Karpas-422 (cell line): ENCODE measurements around the gene DNAJB12. TPM values are rescaled to one million over a fixed set of nuclear protein-coding genes. Genes with fewer than 3 reads are reported as not detected.
"Not testable (repeated sequence)": the region's sequence is repeated elsewhere in the genome, so short reads cannot be mapped to it uniquely, and the experiment has no call there.

ENCODE experiments used
- DNase-seq: peaks from one replicate; pipeline ENCODE4 v3.0.0-alpha.2; 2015
- H2AFZ ChIP-seq: fragments of 200-600 bp; sonication (generic); 2 replicates; pipeline ENCODE4 v1.6.1; 2014; ENCODE audit warnings: antibody characterized with exemption, low read length, mixed read lengths
- H3K27ac ChIP-seq: fragments of 200-600 bp; sonication (generic); 2 replicates; pipeline ENCODE4 v1.5.1; 2014; ENCODE audit warnings: mild to moderate bottlenecking, low read length, moderate library complexity
- H3K27me3 ChIP-seq: fragments of 200-600 bp; sonication (generic); 2 replicates; pipeline ENCODE4 v1.6.1; 2014; ENCODE audit warnings: low read length, mixed read lengths
- H3K36me3 ChIP-seq: fragments of 200-600 bp; sonication (generic); 2 replicates; pipeline ENCODE4 v1.6.1; 2014; ENCODE audit warnings: low read length, mixed read lengths; ENCODE audit not compliant: insufficient read depth
- H3K4me1 ChIP-seq: fragments of 200-600 bp; sonication (generic); 2 replicates; pipeline ENCODE4 v1.6.1; 2014; ENCODE audit warnings: mild to moderate bottlenecking, low read length, mixed read lengths
- H3K4me2 ChIP-seq: fragments of 200-600 bp; sonication (generic); 2 replicates; pipeline ENCODE4 v1.6.1; 2014; ENCODE audit warnings: low read length, low read depth, mild to moderate bottlenecking; ENCODE audit not compliant: poor library complexity, severe bottlenecking
- H3K4me3 ChIP-seq: fragments of 200-600 bp; sonication (generic); 2 replicates; pipeline ENCODE4 v1.5.1; 2014; ENCODE audit warnings: mild to moderate bottlenecking, antibody characterized with exemption, low read length, mixed read lengths
- H3K79me2 ChIP-seq: fragments of 200-600 bp; sonication (generic); 2 replicates; pipeline ENCODE4 v1.6.1; 2014; ENCODE audit warnings: mild to moderate bottlenecking, low read length, mixed read lengths
- H3K9ac ChIP-seq: fragments of 200-600 bp; sonication (generic); 2 replicates; pipeline ENCODE4 v1.6.0; 2014; ENCODE audit warnings: low read length
- H3K9me2 ChIP-seq: fragments of 200-600 bp; sonication (generic), shearing (Covaris generic); replicated peaks from 2 replicates; pipeline ENCODE4 v1.6.0; 2014; ENCODE audit warnings: mild to moderate bottlenecking, low read length, moderate library complexity; ENCODE audit not compliant: insufficient read depth
- H3K9me3 ChIP-seq: fragments of 300-700, 200-600 bp; sonication (generic); 2 replicates; pipeline ENCODE4 v1.6.1; 2014; ENCODE audit warnings: low read length, mixed read lengths
- H4K20me1 ChIP-seq: fragments of 200-600 bp; sonication (generic); 2 replicates; pipeline ENCODE4 v1.6.1; 2014; ENCODE audit warnings: mild to moderate bottlenecking, antibody characterized with exemption, low read length, low read depth; ENCODE audit not compliant: insufficient read depth
- total RNA-seq: library from RNA; depleted of rRNA; stranded (reverse); fragments of >200 nt; shearing (Covaris generic); gene quantifications from 2 replicates; pipeline ENCODE4 v1.2.3, GENCODE V29; 2014; ENCODE audit warnings: low replicate concordance

Gene DNAJB12
- total RNA-seq, 1 experiment from 2014 or later, result 36.1 TPM

GRCh38 chr10:72332423-72333111 is 22.2 kb downstream of the DNAJB12 start:
- H3K27ac ChIP-seq, result peak overlapping the region; percentile 97
- H4K20me1 ChIP-seq, result no peaks in the 10 kb centered on the region
- H3K9ac ChIP-seq, result peak overlapping the region; percentile 95

DNA sequence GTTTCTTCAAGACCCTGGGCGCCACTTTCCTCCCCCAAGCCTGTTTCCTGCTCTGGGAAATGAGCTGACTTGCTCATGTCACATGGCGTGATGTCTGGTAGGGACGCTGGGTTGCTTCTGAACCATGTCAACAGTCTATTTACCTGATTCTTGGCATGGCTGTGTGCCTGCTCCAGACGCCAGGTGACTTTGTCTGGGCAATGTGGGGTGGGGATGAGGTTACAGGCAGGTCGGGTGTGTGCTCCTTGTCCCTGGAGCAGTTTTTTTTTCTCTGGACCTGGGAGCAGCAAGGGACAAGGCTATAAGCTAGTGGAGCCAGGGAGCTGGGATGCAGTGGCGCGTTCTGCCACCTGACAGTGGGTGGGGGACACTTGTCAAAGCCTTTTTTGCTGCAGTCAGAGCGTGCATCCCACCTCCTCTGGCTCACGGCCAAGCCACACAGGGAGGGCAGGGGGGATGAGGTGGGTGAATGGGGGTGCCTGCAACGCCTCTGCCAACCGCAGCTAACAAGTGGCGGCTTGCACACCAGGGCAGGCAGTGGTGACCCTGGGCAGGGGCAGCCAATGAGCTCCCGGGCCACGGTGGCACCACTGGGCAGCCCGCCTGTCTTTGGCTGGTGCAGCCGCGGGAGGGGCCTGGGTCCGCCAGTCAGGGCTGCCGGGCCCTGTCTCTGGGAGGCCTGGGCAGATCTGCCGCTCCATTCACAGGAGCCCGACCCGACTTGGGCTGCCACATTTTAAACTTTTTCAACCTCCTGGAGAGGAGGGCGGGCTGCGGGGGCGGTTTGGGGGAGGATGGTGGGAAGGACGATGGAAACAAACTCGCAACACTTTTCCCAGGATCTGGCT is 22.9 kb downstream of the DNAJB12 start:
- peak; percentile 99 for DNase-seq
- Histone ChIP-seq H3K4me2 (peak overlapping the region; percentile 71), H3K4me3 (peak overlapping the region; percentile 60; the same call in 1 of the 2 replicates), H3K9me2 (no peaks in the 10 kb centered on the region), H3K36me3 (peaks cover 6% of the 10 kb centered on the region; the same call in 1 of the 2 replicates), H3K4me1 (peaks cover 90% of the 10 kb centered on the region), H3K9ac (peak overlapping the region; percentile 95), H3K27me3 (no peaks in the 10 kb centered on the region), H3K27ac (peak overlapping the region; percentile 98), H3K9me3 (no peaks in the 10 kb centered on the region), H2AFZ (no peak overlapping the region), H3K79me2 (no peaks in the 10 kb centered on the region), H4K20me1 (no peaks in the 10 kb centered on the region)

More at GRCh38 chr10:72332423-72333111, 22.2 kb downstream of the DNAJB12 start:
- H3K36me3 ChIP-seq, result peaks cover 10% of the 10 kb centered on the region; the same call in 1 of the 2 replicates
- peak overlapping the region; percentile 71 for H3K4me2 ChIP-seq
- peaks cover 93% of the 10 kb centered on the region for H3K4me1 ChIP-seq
- no peaks in the 10 kb centered on the region for H3K9me3 ChIP-seq
- H2AFZ ChIP-seq, result no peak overlapping the region
- H3K79me2 ChIP-seq, result no peaks in the 10 kb centered on the region
- H3K4me3 ChIP-seq, result peak overlapping the region; percentile 60; the same call in 1 of the 2 replicates
- DNase-seq, result no peak
- no peaks in the 10 kb centered on the region for H3K27me3 ChIP-seq
- H3K9me2 ChIP-seq, result no peaks in the 10 kb centered on the region

GRCh38 chr10:72330069-72330426 is 24.7 kb downstream of the DNAJB12 start:
- Histone ChIP-seq H2AFZ (no peak overlapping the region), H3K27ac (peak overlapping the region; percentile 98), H3K9ac (peak overlapping the region; percentile 84), H4K20me1 (no peaks in the 10 kb centered on the region), H3K9me2 (no peaks in the 10 kb centered on the region), H3K27me3 (no peaks in the 10 kb centered on the region), H3K9me3 (no peaks in the 10 kb centered on the region), H3K4me3 (peak overlapping the region; percentile 61), H3K36me3 (peaks cover 3% of the 10 kb centered on the region; the same call in 1 of the 2 replicates), H3K4me2 (peak overlapping the region; percentile 71), H3K79me2 (no peaks in the 10 kb centered on the region), H3K4me1 (peaks cover 77% of the 10 kb centered on the region)
- DNase-seq, result no peak

GRCh38 chr10:72329290-72330068 is 25.2 kb downstream of the DNAJB12 start:
- H3K4me2 ChIP-seq, result peak overlapping the region; percentile 71
- H3K27me3 ChIP-seq, result no peaks in the 10 kb centered on the region
- H3K27ac ChIP-seq, result peak overlapping the region; percentile 98

DNA sequence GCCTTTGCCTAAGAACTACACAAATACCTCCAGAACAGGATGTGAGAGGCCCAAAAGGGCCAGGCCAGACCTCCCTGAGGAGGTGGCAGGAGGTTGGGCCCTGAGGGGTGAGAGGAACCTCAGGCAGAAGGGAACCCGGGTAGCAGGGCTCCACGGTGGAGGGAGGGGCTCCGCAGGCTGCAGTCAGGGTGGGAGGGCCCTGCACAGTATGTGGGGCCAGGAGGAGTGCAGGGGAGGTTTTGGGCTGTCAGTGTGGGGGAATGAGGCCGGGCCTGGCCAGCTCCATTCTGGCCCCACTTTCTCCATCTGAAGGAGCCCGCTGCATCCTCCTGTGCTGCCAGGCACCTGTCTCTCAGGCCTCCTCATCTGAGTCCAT is 25.9 kb downstream of the DNAJB12 start:
- no peaks in the 10 kb centered on the region for H3K27me3 ChIP-seq
- H3K9me3 ChIP-seq, result no peaks in the 10 kb centered on the region
- peak overlapping the region; percentile 61 for H3K4me3 ChIP-seq
- H3K9me2 ChIP-seq, result no peaks in the 10 kb centered on the region
- H3K4me1 ChIP-seq, result peaks cover 75% of the 10 kb centered on the region
- no peaks in the 10 kb centered on the region for H3K79me2 ChIP-seq
- H2AFZ ChIP-seq, result no peak overlapping the region
- DNase-seq, result peak; percentile 94
- H3K27ac ChIP-seq, result peak overlapping the region; percentile 98
- H3K4me2 ChIP-seq, result peak overlapping the region; percentile 71
- no peaks in the 10 kb centered on the region for H3K36me3 ChIP-seq
- peak overlapping the region; percentile 84 for H3K9ac ChIP-seq
- no peaks in the 10 kb centered on the region for H4K20me1 ChIP-seq

More at GRCh38 chr10:72329290-72330068, 25.2 kb downstream of the DNAJB12 start:
- no peak overlapping the region for H2AFZ ChIP-seq
- no peaks in the 10 kb centered on the region for H3K79me2 ChIP-seq
- peak overlapping the region; percentile 84 for H3K9ac ChIP-seq
- peaks cover 77% of the 10 kb centered on the region for H3K4me1 ChIP-seq
- DNase-seq, result peak; percentile 96
- peaks cover 3% of the 10 kb centered on the region; the same call in 1 of the 2 replicates for H3K36me3 ChIP-seq
- peak overlapping the region; percentile 61 for H3K4me3 ChIP-seq
- H3K9me2 ChIP-seq, result no peaks in the 10 kb centered on the region
- H4K20me1 ChIP-seq, result no peaks in the 10 kb centered on the region
- no peaks in the 10 kb centered on the region for H3K9me3 ChIP-seq

DNA sequence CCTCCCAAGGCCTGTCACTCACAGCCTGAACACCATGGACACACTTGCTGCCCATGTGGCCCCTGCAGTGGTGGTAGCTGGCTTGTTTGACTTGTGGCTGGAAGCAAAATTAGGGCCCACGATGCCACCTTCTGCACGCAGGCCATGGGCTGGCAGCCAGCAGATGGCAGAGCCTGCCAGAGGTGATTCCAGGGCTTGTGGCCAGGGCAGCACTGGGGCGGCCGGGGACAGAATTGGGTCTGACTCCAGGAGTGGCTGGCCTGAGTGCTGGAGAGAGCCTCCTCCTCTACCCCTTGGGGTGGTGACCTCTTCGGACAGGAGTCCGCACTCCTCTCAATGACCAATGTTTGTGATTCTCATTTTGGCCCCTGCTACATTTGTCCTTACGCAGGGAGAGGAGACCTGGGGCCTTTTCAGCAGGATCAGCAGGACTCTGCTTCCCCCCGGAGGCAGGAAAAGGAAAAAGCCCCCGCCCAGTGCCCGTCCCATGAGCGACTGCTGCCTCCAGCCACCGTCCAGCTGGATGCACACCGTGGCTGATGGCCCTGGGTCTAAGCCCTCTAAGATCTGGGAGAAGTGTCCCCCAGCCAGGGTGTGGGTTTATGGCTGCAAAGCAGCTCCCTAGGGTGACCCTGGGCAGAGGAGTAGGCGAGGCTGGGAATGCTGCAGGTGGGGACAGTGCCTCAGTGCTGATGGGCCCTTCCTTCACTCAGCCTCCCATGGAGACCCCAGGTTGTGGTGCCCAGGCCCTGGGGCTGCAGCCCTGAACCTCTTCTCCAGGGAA is 26.5 kb downstream of the DNAJB12 start:
- peak; percentile 78 for DNase-seq
- Histone ChIP-seq H3K27ac (peak overlapping the region; percentile 98), H3K4me3 (peak overlapping the region; percentile 61)

DNA sequence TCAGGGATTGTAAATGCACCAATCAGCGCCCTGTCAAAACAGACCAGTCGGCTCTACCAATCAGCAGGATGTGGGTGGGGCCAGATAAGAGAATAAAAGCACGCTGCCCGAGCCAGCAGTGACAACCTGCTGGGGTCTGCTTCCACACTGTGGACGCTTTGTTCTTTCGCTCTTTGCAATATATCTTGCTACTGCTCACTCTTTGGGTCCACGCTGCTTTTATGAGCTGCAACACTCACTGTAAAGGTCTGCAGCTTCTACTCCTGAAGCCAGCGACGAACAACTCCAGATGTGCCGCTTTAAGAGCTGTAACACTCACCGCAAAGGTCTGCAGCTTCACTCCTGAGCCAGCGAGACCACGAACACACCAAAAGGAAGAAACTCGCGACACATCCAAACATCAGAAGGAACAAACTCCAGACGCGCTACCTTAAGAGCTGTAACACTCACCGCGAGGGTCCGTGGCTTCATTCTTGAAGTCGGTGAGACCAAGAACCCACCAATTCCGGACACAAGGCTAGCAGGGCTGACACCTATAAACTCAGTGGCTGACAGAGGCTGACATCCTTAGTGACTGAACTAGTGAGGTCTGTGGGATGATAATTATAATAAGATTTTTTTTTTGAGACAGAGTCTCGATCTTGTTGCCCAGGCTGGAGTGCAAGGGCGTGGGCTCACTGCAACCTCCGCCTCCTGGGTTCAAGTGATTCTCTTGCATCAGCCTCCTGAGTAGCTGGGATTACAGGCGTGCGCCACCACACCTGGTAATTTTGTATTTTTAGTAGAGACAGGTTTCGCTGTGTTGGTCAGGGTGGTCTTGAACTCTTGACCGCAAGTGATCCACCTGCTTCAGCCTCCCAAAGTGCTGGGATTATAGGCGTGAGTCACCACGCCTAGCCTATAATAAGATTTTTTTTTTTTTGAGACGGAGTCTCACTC is 27.8 kb downstream of the DNAJB12 start:
- not testable (repeated sequence) for H3K79me2 ChIP-seq, H3K9me2 ChIP-seq, H3K4me3 ChIP-seq, H3K4me2 ChIP-seq, H3K9me3 ChIP-seq, H4K20me1 ChIP-seq, H3K36me3 ChIP-seq, DNase-seq, H2AFZ ChIP-seq, H3K27me3 ChIP-seq
- Histone ChIP-seq H3K4me1 (peaks cover 77% of the 10 kb centered on the region), H3K9ac (0 out of 2 replicates have a peak overlapping the region, but pooled peaks have one; percentile 9), H3K27ac (peak overlapping the region; percentile 98; the same call in 1 of the 2 replicates)

More for the DNA sequence above, 26.5 kb downstream of the DNAJB12 start:
- Histone ChIP-seq H3K79me2 (no peaks in the 10 kb centered on the region), H3K9me2 (no peaks in the 10 kb centered on the region), H3K9ac (peak overlapping the region; percentile 84), H3K4me2 (peak overlapping the region; percentile 71), H4K20me1 (no peaks in the 10 kb centered on the region), H3K4me1 (peaks cover 75% of the 10 kb centered on the region), H2AFZ (no peak overlapping the region), H3K27me3 (no peaks in the 10 kb centered on the region), H3K36me3 (no peaks in the 10 kb centered on the region), H3K9me3 (no peaks in the 10 kb centered on the region)
